Stimulated activated effector memory CD8-positive, alpha-beta T cell treated with anti-CD3 and anti-CD28 coated beads, Interleukin-12 subunit alpha, Interleukin-12 subunit beta, amount 100 ng/mL, for 72 hours (primary cell): ENCODE results near the gene PRPF40B.
"Not testable (repeated sequence)": the region's sequence is repeated elsewhere in the genome, so short reads cannot be mapped to it uniquely, and the experiment has no call there.

Experiments used
- ATAC-seq: fragments of 150-1000 bp; cut with Tn5 transposase; 2 replicates; pipeline ENCODE4 v1.10.0; 2021
- DNase-seq, 2 donors: peaks; one replicate each; pipeline ENCODE4 v3.0.0; 2021 to 2022; ENCODE audit warnings: low spot score in 2 of 2
- H3K27ac Mint-ChIP-seq: one replicate; pipeline ENCODE4 v1.8.0; 2022; ENCODE audit warnings: mild to moderate bottlenecking, mixed read lengths
- H3K36me3 Mint-ChIP-seq: one replicate; pipeline ENCODE4 v1.8.0; 2022; ENCODE audit warnings: mild to moderate bottlenecking, mixed read lengths
- H3K4me1 Mint-ChIP-seq: one replicate; pipeline ENCODE4 v1.8.0; 2022; ENCODE audit warnings: mixed read lengths
- H3K4me3 Mint-ChIP-seq: one replicate; pipeline ENCODE4 v1.8.0; 2022; ENCODE audit warnings: mild to moderate bottlenecking, mixed read lengths
- H3K9me3 Mint-ChIP-seq: one replicate; pipeline ENCODE4 v1.8.0; 2022; ENCODE audit warnings: mixed read lengths

The PRPF40B gene

GRCh38 chr12:49598527-49598926 lies 24.8 kb upstream of the PRPF40B start:
- H3K9me3 Mint-ChIP-seq: no peaks in the 10 kb centered on the region
- peak in 1 of 2 donors; percentile 44 for DNase-seq
- no peak for ATAC-seq
- no peaks in the 10 kb centered on the region for H3K36me3 Mint-ChIP-seq
- H3K27ac Mint-ChIP-seq: peak overlapping the region; percentile 55
- peaks cover 5% of the 10 kb centered on the region for H3K4me1 Mint-ChIP-seq
- H3K4me3 Mint-ChIP-seq: no peak overlapping the region

GRCh38 chr12:49599961-49600360 lies 23.4 kb upstream of the PRPF40B start:
- DNase-seq (no peak), ATAC-seq (no peak)
- H3K27ac Mint-ChIP-seq: peak overlapping the region; percentile 56
- H3K4me1 Mint-ChIP-seq: peaks cover 5% of the 10 kb centered on the region
- H3K9me3 Mint-ChIP-seq: no peaks in the 10 kb centered on the region
- H3K36me3 Mint-ChIP-seq: no peaks in the 10 kb centered on the region
- H3K4me3 Mint-ChIP-seq: no peak overlapping the region

GRCh38 chr12:49603721-49604120 lies 19.6 kb upstream of the PRPF40B start:
- no peak overlapping the region for H3K4me3 Mint-ChIP-seq
- H3K27ac Mint-ChIP-seq: no peak overlapping the region
- no peaks in the 10 kb centered on the region for H3K36me3 Mint-ChIP-seq
- H3K9me3 Mint-ChIP-seq: no peaks in the 10 kb centered on the region
- H3K4me1 Mint-ChIP-seq: peaks cover 5% of the 10 kb centered on the region
- ATAC-seq (no peak), DNase-seq (no peak)

DNA sequence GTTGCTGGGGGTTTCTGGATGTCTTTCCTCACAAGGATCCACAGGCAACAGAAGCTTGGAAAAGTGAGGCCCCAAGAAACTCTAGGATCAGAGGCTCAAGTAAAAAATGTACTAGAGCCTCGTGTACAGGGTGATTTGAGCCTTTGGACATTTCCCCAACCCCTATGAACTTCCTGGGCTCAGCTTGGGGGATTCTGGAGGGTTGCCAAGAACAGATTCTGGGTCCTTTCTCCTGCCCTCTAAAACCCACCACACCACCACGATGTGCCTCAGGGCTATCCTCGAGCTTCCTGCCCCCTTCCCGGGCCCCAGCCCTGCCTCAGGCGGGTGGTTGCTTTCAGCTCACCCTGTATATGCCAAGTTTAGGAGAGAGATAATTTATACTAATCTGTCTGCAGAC lies 18.5 kb upstream of the PRPF40B start:
- Mint-ChIP-seq H3K4me1 (peaks cover 3% of the 10 kb centered on the region), H3K27ac (no peak overlapping the region), H3K4me3 (no peak overlapping the region), H3K9me3 (no peaks in the 10 kb centered on the region), H3K36me3 (no peaks in the 10 kb centered on the region)
- ATAC-seq (no peak), DNase-seq (peak in 1 of 2 donors; percentile 28)

- H3K9me3 Mint-ChIP-seq, H3K27ac Mint-ChIP-seq, DNase-seq, ATAC-seq, H3K4me1 Mint-ChIP-seq, H3K4me3 Mint-ChIP-seq, H3K36me3 Mint-ChIP-seq: not testable (repeated sequence)
Observed at GRCh38 chr12:49605539-49605938, 17.8 kb upstream of the PRPF40B start, which contains the start of gene FAM186B. Gene FAM186B, minus strand, starts transcription at chr12:49605639. Its CDS starts 162 bp downstream, at chr12:49605477.

- no peaks in the 10 kb centered on the region for H3K9me3 Mint-ChIP-seq
- DNase-seq (peak in 1 of 2 donors; percentile 43), ATAC-seq (no peak)
- H3K27ac Mint-ChIP-seq: no peak overlapping the region
- H3K4me3 Mint-ChIP-seq: no peak overlapping the region
- no peaks in the 10 kb centered on the region for H3K36me3 Mint-ChIP-seq
- H3K4me1 Mint-ChIP-seq: no peaks in the 10 kb centered on the region
Observed at GRCh38 chr12:49609059-49609874, 14.1 kb upstream of the PRPF40B start.

GRCh38 chr12:49609875-49610154 lies 13.5 kb upstream of the PRPF40B start:
- Mint-ChIP-seq H3K9me3 (no peaks in the 10 kb centered on the region), H3K27ac (no peak overlapping the region), H3K36me3 (no peaks in the 10 kb centered on the region), H3K4me3 (no peak overlapping the region), H3K4me1 (no peaks in the 10 kb centered on the region)
- peak in 1 of 2 donors; percentile 45 for DNase-seq
- no peak for ATAC-seq

GRCh38 chr12:49610785-49611184 lies 12.6 kb upstream of the PRPF40B start:
- peak in 1 of 2 donors; percentile 23 for DNase-seq
- not testable (repeated sequence) for H3K36me3 Mint-ChIP-seq, H3K9me3 Mint-ChIP-seq, ATAC-seq, H3K27ac Mint-ChIP-seq, H3K4me3 Mint-ChIP-seq, H3K4me1 Mint-ChIP-seq

DNA sequence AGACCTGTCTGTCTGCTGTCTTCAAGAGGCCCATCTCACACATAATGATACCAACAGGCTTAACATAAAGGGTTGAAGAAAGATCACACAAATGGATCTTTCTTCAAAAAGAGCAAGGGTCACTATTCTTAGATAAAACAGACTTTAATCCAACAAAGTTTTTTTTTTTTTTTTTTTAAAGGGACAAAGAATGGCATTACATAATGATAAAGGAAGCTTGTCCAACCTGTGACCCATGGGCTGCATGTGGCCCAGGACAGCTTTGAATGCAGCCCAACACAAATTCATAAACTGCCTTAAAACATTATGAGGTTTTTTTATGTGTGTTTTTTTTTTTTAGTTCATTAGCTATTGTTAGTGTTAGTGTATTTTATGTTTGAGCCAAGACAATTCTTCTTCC lies 11.2 kb upstream of the PRPF40B start:
- no peak overlapping the region for H3K27ac Mint-ChIP-seq
- H3K4me1 Mint-ChIP-seq: no peaks in the 10 kb centered on the region
- H3K4me3 Mint-ChIP-seq: no peak overlapping the region
- H3K9me3 Mint-ChIP-seq: no peaks in the 10 kb centered on the region
- ATAC-seq (no peak), DNase-seq (no peak)
- H3K36me3 Mint-ChIP-seq: no peaks in the 10 kb centered on the region

DNA sequence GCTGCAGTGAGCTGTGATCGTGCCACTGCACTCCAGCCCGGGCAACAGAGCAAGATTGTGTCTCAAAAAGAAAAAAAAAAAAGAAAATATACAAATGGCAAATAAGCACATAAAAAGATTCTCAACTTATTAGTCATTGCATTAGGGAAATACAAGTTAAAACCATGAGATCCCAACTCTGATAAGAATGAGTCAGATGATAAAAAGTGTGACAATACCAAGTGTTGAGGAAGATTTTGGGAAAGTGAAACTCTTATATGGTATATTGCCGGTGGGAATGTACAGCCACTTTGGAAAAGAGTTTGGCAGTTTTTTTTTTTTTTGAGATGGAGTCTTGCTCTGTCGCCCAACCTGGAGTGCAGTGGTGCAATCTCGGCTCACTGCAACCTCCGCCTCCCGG lies 7.6 kb upstream of the PRPF40B start:
- no peaks in the 10 kb centered on the region for H3K9me3 Mint-ChIP-seq
- DNase-seq: no peak
- H3K27ac Mint-ChIP-seq: no peak overlapping the region
- ATAC-seq: no peak
- H3K36me3 Mint-ChIP-seq: no peaks in the 10 kb centered on the region
- no peak overlapping the region for H3K4me3 Mint-ChIP-seq
- H3K4me1 Mint-ChIP-seq: no peaks in the 10 kb centered on the region

DNA sequence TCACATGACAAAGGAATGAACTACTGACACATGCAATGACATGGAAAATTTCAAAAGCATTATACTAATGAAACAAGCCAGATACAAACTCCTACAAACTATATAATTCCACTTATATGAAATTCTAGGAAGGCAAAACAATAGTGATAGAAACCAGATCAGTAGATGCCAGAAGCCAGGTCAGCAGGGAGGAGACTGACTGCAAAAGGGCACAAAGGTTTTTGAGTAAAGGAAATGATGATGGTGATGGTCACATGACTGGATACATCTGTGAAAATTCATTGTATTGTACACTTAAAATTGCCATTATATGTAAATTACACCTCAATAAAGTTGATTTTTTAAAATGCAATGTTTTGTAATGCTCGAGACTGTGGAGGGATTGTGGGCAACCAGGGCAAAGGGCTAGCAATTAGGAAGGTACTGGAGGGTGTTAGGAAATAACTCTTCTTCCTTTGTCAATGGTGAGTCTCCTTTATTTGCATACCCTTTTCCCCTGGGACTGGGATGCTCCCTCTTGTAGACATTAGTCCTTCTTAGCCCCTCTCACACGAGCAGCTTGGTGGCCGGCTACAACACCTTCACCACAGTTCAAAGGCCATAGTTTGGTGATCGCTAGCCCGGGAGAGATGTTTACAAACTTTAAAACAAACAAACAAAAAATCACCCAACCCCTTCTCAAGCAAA lies 6.7 kb upstream of the PRPF40B start:
- ATAC-seq (no peak), DNase-seq (peak in 1 of 2 donors; percentile 38)
- H3K27ac Mint-ChIP-seq: no peak overlapping the region
- H3K9me3 Mint-ChIP-seq: no peaks in the 10 kb centered on the region
- H3K4me1 Mint-ChIP-seq: peaks cover 9% of the 10 kb centered on the region
- no peaks in the 10 kb centered on the region for H3K36me3 Mint-ChIP-seq
- H3K4me3 Mint-ChIP-seq: no peak overlapping the region

GRCh38 chr12:49618576-49618975 lies 4.8 kb upstream of the PRPF40B start:
- no peak overlapping the region for H3K27ac Mint-ChIP-seq
- H3K4me1 Mint-ChIP-seq: peaks cover 19% of the 10 kb centered on the region
- no peak overlapping the region for H3K4me3 Mint-ChIP-seq

DNA sequence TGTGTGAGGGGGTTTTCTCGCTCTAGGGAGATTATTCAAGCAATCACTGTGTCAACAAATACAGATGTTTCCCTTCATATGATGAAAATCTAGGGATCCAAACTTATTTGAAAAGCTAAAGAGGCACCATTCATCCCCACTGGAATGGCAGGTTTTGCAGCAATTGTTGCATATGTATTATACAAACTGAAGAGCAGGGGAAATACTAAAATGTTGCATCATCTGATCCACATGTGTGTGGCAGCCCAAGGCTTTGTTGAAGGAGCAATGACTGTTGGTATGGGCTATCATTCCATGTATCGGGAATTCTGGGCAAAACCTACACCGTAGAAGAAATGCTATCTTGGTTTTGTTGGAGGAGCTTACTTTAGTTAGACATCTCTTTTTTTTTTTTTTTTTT lies 4.1 kb upstream of the PRPF40B start:
- no peak overlapping the region for H3K27ac Mint-ChIP-seq
- DNase-seq: no peak

More at GRCh38 chr12:49618576-49618975, 4.8 kb upstream of the PRPF40B start:
- no peaks in the 10 kb centered on the region for H3K9me3 Mint-ChIP-seq
- ATAC-seq (no peak), DNase-seq (no peak)
- H3K36me3 Mint-ChIP-seq: peaks cover 9% of the 10 kb centered on the region

GRCh38 chr12:49621651-49622500 lies 1.5 kb upstream of the PRPF40B start:
- no peak for DNase-seq
- Mint-ChIP-seq H3K27ac (peak overlapping the region; percentile 83), H3K36me3 (peaks cover 9% of the 10 kb centered on the region), H3K4me1 (peaks cover 19% of the 10 kb centered on the region), H3K4me3 (peak overlapping the region; percentile 76), H3K9me3 (no peaks in the 10 kb centered on the region)
- ATAC-seq: no peak

More for the DNA sequence above, 4.1 kb upstream of the PRPF40B start:
- Mint-ChIP-seq H3K4me3 (no peak overlapping the region), H3K9me3 (no peaks in the 10 kb centered on the region), H3K36me3 (peaks cover 9% of the 10 kb centered on the region), H3K4me1 (peaks cover 19% of the 10 kb centered on the region)
- no peak for ATAC-seq

DNA sequence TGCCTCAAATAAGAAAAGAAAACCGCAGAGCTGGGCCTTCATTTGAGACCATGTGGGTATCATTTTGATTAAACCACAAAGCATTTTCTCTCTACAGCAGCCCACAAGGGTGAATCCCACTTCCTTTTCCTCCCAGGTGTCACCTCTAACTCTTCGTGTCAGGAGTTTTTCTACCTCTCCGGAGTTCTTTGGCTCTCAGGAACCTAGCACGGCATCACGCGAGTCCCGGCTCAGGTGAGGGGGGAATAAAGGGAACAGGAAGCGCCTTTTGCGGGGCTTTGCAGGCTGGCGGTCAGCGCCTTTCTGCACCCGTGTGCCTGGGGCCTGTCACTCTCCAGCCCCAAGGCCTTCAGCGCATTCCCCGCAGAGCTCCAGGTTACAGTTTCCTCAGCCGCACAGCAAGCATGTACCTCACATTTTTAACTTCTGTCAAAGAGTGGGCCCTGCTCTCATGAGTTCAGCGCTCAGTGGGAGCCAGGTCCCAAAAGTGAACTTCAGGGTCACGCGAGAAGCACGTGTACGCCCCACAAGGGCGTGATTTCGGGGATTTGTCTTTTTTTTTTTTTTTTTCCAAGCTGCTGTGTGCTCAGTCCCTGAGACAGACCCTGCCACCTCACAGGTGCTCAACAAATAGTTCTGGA lies 740 bp upstream of the PRPF40B start:
- H3K27ac Mint-ChIP-seq: peak overlapping the region; percentile 83
- peak; percentile 25 to 86 for DNase-seq
- no peaks in the 10 kb centered on the region for H3K9me3 Mint-ChIP-seq
- peak overlapping the region; percentile 76 for H3K4me3 Mint-ChIP-seq
- peaks cover 19% of the 10 kb centered on the region for H3K4me1 Mint-ChIP-seq
- peaks cover 9% of the 10 kb centered on the region for H3K36me3 Mint-ChIP-seq
- peak; percentile 67 for ATAC-seq
